GM23338 (cell line): ENCODE results near the gene ZNF492. TPM values are rescaled to one million over a fixed set of nuclear protein-coding genes. Genes with fewer than 3 reads are reported as not detected.

ENCODE experiments used
- ATAC-seq: fragments of 200-7000 bp; cut with Tn5 transposase; 3 replicates; pipeline ENCODE4 v1.9.1; 2020
- DNase-seq: peaks from one replicate; pipeline ENCODE4 v3.0.0-alpha.2; 2015; ENCODE audit warnings: low spot score
- H2AFZ ChIP-seq: fragments of 200-600 bp; sonication (generic); 2 replicates; pipeline ENCODE4 v1.8.0; 2016; ENCODE audit warnings: antibody characterized with exemption, mild to moderate bottlenecking, moderate library complexity
- H3F3A ChIP-seq: fragments of 200-600 bp; sonication (generic); replicated peaks from 2 replicates; pipeline ENCODE4 v1.8.0; 2017; ENCODE audit warnings: antibody characterized with exemption, mixed run types, low read depth
- H3K27ac ChIP-seq: fragments of 200-600 bp; sonication (generic); 2 replicates; pipeline ENCODE4 v1.6.1; 2016; ENCODE audit warnings: low read depth
- H3K27me3 ChIP-seq: fragments of 200-600 bp; sonication (generic); 2 replicates; pipeline ENCODE4 v1.8.0; 2016; ENCODE audit warnings: mild to moderate bottlenecking, mixed run types, moderate library complexity; ENCODE audit not compliant: insufficient read depth
- H3K36me3 ChIP-seq: fragments of 200-600 bp; sonication (generic); 2 replicates; pipeline ENCODE4 v1.8.0; 2016; ENCODE audit warnings: mild to moderate bottlenecking; ENCODE audit not compliant: insufficient read depth
- H3K4me1 ChIP-seq: fragments of 200-600 bp; sonication (generic); 2 replicates; pipeline ENCODE4 v1.8.0; 2016; ENCODE audit warnings: mild to moderate bottlenecking, moderate library complexity; ENCODE audit not compliant: insufficient read depth
- H3K4me2 ChIP-seq: fragments of 200-600 bp; sonication (generic); 2 replicates; pipeline ENCODE4 v1.7.1; 2017; ENCODE audit warnings: mixed run types
- H3K4me3 ChIP-seq: fragments of 200-600 bp; sonication (generic); 2 replicates; pipeline ENCODE4 v1.6.1; 2016; ENCODE audit warnings: mixed run types
- H3K79me2 ChIP-seq: fragments of 200-600 bp; sonication (generic); replicated peaks from 2 replicates; pipeline ENCODE4 v1.8.0; 2017; ENCODE audit warnings: mild to moderate bottlenecking; ENCODE audit not compliant: insufficient read depth
- H3K9me2 ChIP-seq: fragments of 200-600 bp; sonication (generic); 2 replicates; pipeline ENCODE4 v1.8.0; 2017; ENCODE audit not compliant: insufficient read depth
- H4K20me1 ChIP-seq: fragments of 200-600 bp; sonication (generic); replicated peaks from 2 replicates; pipeline ENCODE4 v1.8.0; 2017; ENCODE audit warnings: mild to moderate bottlenecking; ENCODE audit not compliant: insufficient read depth
- H3K27ac Mint-ChIP-seq: 2 replicates; pipeline ENCODE4 v1.8.0; 2020; ENCODE audit warnings: inconsistent platforms, mild to moderate bottlenecking, moderate library complexity, mixed read lengths
- H3K27me3 Mint-ChIP-seq: 3 replicates; pipeline ENCODE4 v1.8.0; 2022; ENCODE audit warnings: low read depth, mild to moderate bottlenecking, moderate library complexity, mixed read lengths, inconsistent platforms; ENCODE audit not compliant: insufficient read depth, poor library complexity
- H3K36me3 Mint-ChIP-seq: 3 replicates; pipeline ENCODE4 v1.8.0; 2021; ENCODE audit warnings: low read depth, mild to moderate bottlenecking, inconsistent platforms, moderate library complexity, mixed read lengths
- H3K4me1 Mint-ChIP-seq: 3 replicates; pipeline ENCODE4 v1.8.0; 2020; ENCODE audit warnings: mild to moderate bottlenecking, inconsistent platforms, mixed read lengths
- H3K4me3 Mint-ChIP-seq: 3 replicates; pipeline ENCODE4 v1.8.0; 2021; ENCODE audit warnings: moderate library complexity, mild to moderate bottlenecking, inconsistent platforms, mixed read lengths
- H3K9me3 Mint-ChIP-seq: 3 replicates; pipeline ENCODE4 v1.8.0; 2020; ENCODE audit warnings: moderate library complexity, mild to moderate bottlenecking, inconsistent platforms, mixed read lengths
- ETS1 ChIP-seq: IDR thresholded peaks from 2 replicates; pipeline ENCODE4 v1.6.1; 2016; ENCODE audit warnings: antibody characterized with exemption
- EZH2phosphoT487 ChIP-seq: fragments of 200-600 bp; sonication (generic); IDR thresholded peaks from one replicate; pipeline ENCODE4 v1.8.1; 2018; ENCODE audit warnings: antibody characterized with exemption; ENCODE audit not compliant: unreplicated experiment
- JUNB ChIP-seq: IDR thresholded peaks from one replicate; pipeline ENCODE4 v1.6.1; 2016; ENCODE audit warnings: antibody characterized with exemption; ENCODE audit not compliant: unreplicated experiment
- NANOG ChIP-seq: IDR thresholded peaks from 2 replicates; pipeline ENCODE4 v1.6.1; 2016; ENCODE audit warnings: antibody characterized with exemption, borderline replicate concordance
- REST ChIP-seq: IDR thresholded peaks from one replicate; pipeline ENCODE4 v1.6.1; 2018; ENCODE audit warnings: antibody characterized with exemption; ENCODE audit not compliant: unreplicated experiment
- STAT1 ChIP-seq: IDR thresholded peaks from one replicate; pipeline ENCODE4 v1.6.1; 2016; ENCODE audit warnings: antibody characterized with exemption; ENCODE audit not compliant: unreplicated experiment
- ZNF331 ChIP-seq: fragments of 250-450 bp; sonication (Bioruptor Pico); IDR thresholded peaks from 2 replicates; pipeline ENCODE4 v1.5.0; 2020; ENCODE audit warnings: low read depth, mild to moderate bottlenecking, moderate library complexity
- ZNF462 ChIP-seq: fragments of 250-450 bp; sonication (Bioruptor Pico); IDR thresholded peaks from 2 replicates; pipeline ENCODE4 v1.5.0; 2020; ENCODE audit warnings: mild to moderate bottlenecking, moderate library complexity
- polyA plus RNA-seq: library from polyadenylated mRNA; unstranded; fragments of >200 nt; fragmentation: Nextera tagmentation; extraction: Ambion mirVana; gene quantifications from 2 replicates; pipeline ENCODE4 v1.2.1, GENCODE V29; 2016
- total RNA-seq: library from RNA; depleted of rRNA; stranded (reverse); fragments of >200 nt; shearing (Covaris generic); gene quantifications from 2 replicates; pipeline ENCODE4 v1.2.3, GENCODE V29; 2014

ZNF492 gene
- total and polyA plus RNA-seq, 2 experiments from 2014 or later = 0.21 to 0.26 TPM

GRCh38 chr19:22605275-22606211 is 28.6 kb upstream of the ZNF492 start:
- H3K36me3 Mint-ChIP-seq = peaks cover 49% of the 10 kb centered on the region
- no peak for TF ChIP-seq ETS1
- H3K4me1 Mint-ChIP-seq = no peaks in the 10 kb centered on the region; the same call in 2 of the 3 replicates
- H3K27me3 Mint-ChIP-seq = peaks cover 11% of the 10 kb centered on the region
- peaks cover 95% of the 10 kb centered on the region for H3K9me3 Mint-ChIP-seq
- H3K4me1 ChIP-seq = no peaks in the 10 kb centered on the region
- no peaks in the 10 kb centered on the region for H3F3A ChIP-seq
- no peak overlapping the region for H3K27ac ChIP-seq
- no peaks in the 10 kb centered on the region for H3K9me2 ChIP-seq
- no peak overlapping the region for H3K4me3 ChIP-seq
- DNase-seq = no peak
- H3K4me3 Mint-ChIP-seq = no peak overlapping the region
- H3K36me3 ChIP-seq = no peaks in the 10 kb centered on the region
- no peak for ATAC-seq
- H3K4me2 ChIP-seq = no peak overlapping the region
- H3K27me3 ChIP-seq = no peaks in the 10 kb centered on the region
- H3K27ac Mint-ChIP-seq = no peak overlapping the region
- H2AFZ ChIP-seq = no peak overlapping the region
- H3K79me2 ChIP-seq = no peaks in the 10 kb centered on the region
- no peaks in the 10 kb centered on the region for H4K20me1 ChIP-seq

DNA sequence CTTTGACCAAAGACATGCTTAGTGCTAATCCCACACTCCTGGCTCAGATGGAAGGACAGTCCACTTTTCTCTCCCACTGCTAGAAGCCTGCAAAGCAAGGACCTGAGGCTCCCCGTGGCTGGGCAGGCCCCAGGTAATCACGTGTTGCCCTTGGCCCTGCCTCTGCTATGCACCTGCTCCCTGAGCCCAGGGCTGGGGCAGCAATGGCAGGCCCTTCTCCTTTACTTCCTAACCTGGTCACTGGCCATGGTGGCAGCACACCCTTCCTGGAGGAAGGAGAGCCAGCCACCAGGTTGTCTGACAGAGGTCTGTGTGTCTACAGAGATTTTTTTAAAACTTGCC is 27.9 kb upstream of the ZNF492 start:
- Histone ChIP-seq H3K4me2 (no peak overlapping the region), H4K20me1 (no peaks in the 10 kb centered on the region), H3K9me2 (no peaks in the 10 kb centered on the region), H2AFZ (no peak overlapping the region), H3K36me3 (no peaks in the 10 kb centered on the region), H3F3A (no peaks in the 10 kb centered on the region), H3K27me3 (no peaks in the 10 kb centered on the region), H3K79me2 (no peaks in the 10 kb centered on the region), H3K27ac (no peak overlapping the region), H3K4me3 (no peak overlapping the region), H3K4me1 (no peaks in the 10 kb centered on the region)
- peaks cover 95% of the 10 kb centered on the region for H3K9me3 Mint-ChIP-seq
- DNase-seq (no peak), ATAC-seq (no peak)
- H3K27me3 Mint-ChIP-seq = peaks cover 11% of the 10 kb centered on the region
- no peaks in the 10 kb centered on the region; the same call in 2 of the 3 replicates for H3K4me1 Mint-ChIP-seq
- no peak overlapping the region for H3K4me3 Mint-ChIP-seq
- H3K36me3 Mint-ChIP-seq = peaks cover 49% of the 10 kb centered on the region
- no peak overlapping the region for H3K27ac Mint-ChIP-seq
- no peak for TF ChIP-seq ZNF462 (CRISPR knock-in tag)
- TF ChIP-seq ZNF331 (CRISPR knock-in tag) = no peak
- no peak for TF ChIP-seq JUNB
- TF ChIP-seq STAT1 = no peak
- TF ChIP-seq EZH2phosphoT487 = no peak
- no peak for TF ChIP-seq REST
- TF ChIP-seq ETS1 = no peak
- TF ChIP-seq NANOG = no peak
